GM19238 (cell line): ENCODE measurements around the gene LRRC45.
"Not testable (repeated sequence)": the region's sequence is repeated elsewhere in the genome, so short reads cannot be mapped to it uniquely, and the experiment has no call there.

Experiments used
- DNase-seq: peaks from one replicate; pipeline ENCODE4 v3.0.0; 2011; ENCODE audit warnings: low spot score; ENCODE audit not compliant: insufficient read length

Gene LRRC45

GRCh38 chr17:82033359-82034085 lies 10.4 kb downstream of the LRRC45 start:
- no peak for DNase-seq

- DNase-seq: no peak
Measured at GRCh38 chr17:82034371-82035011, 11.4 kb downstream of the LRRC45 start.

GRCh38 chr17:82035488-82035887 lies 12.4 kb downstream of the LRRC45 start:
- DNase-seq: no peak

GRCh38 chr17:82035956-82036633 lies 13.0 kb downstream of the LRRC45 start:
- no peak for DNase-seq

GRCh38 chr17:82036634-82037091 lies 13.6 kb downstream of the LRRC45 start:
- no peak for DNase-seq

GRCh38 chr17:82037092-82037888 lies 14.2 kb downstream of the LRRC45 start, which contains the start of gene DCXR:
Gene DCXR, minus strand, starts transcription at chr17:82037697. Its CDS starts 15 bp downstream, at chr17:82037682.
- DNase-seq: peak; percentile 100

- no peak for DNase-seq
Measured at GRCh38 chr17:82037889-82038195, 14.7 kb downstream of the LRRC45 start.

GRCh38 chr17:82038796-82039409 lies 15.8 kb downstream of the LRRC45 start:
- DNase-seq: not testable (repeated sequence)

- no peak for DNase-seq
Measured at GRCh38 chr17:82039695-82040299, 16.7 kb downstream of the LRRC45 start.

GRCh38 chr17:82041144-82041814 lies 18.2 kb downstream of the LRRC45 start:
- no peak for DNase-seq

- DNase-seq: no peak
Measured at GRCh38 chr17:82042649-82043048, 19.5 kb downstream of the LRRC45 start.

- DNase-seq: no peak
Measured at GRCh38 chr17:82043507-82043906, 20.4 kb downstream of the LRRC45 start.

GRCh38 chr17:82045936-82046484 lies 22.9 kb downstream of the LRRC45 start:
- no peak for DNase-seq

GRCh38 chr17:82046903-82047302 lies 23.8 kb downstream of the LRRC45 start:
- no peak for DNase-seq

GRCh38 chr17:82047379-82047778 lies 24.3 kb downstream of the LRRC45 start:
- DNase-seq: no peak

GRCh38 chr17:82047914-82048570 lies 24.9 kb downstream of the LRRC45 start:
- no peak for DNase-seq

GRCh38 chr17:82048571-82048971 lies 25.5 kb downstream of the LRRC45 start:
- no peak for DNase-seq

GRCh38 chr17:82049106-82049505 lies 26.0 kb downstream of the LRRC45 start:
- DNase-seq: no peak

- DNase-seq: no peak
Measured at GRCh38 chr17:82049521-82049971, 26.4 kb downstream of the LRRC45 start.
